Neural cell (in vitro differentiated cells): ENCODE results near the gene BOD1. TPM values are rescaled to one million over a fixed set of nuclear protein-coding genes. Genes with fewer than 3 reads are reported as not detected.

Experiments
- H2AFZ ChIP-seq: fragments of 200-600, 300-800 bp; sonication (generic), shearing (Covaris generic); 2 replicates; pipeline ENCODE4 v1.6.0; 2014; ENCODE audit warnings: low read depth, mild to moderate bottlenecking, antibody characterized with exemption, low read length, moderate library complexity
- H3F3A ChIP-seq: fragments of 200-600 bp; shearing (Covaris generic); 2 replicates; pipeline ENCODE4 v1.6.1; 2016; ENCODE audit warnings: mild to moderate bottlenecking, moderate library complexity, mixed read lengths, antibody characterized with exemption, low read length; ENCODE audit not compliant: insufficient read depth, poor library complexity, severe bottlenecking
- H3K27ac ChIP-seq: fragments of 200-600, 300-800 bp; sonication (generic), shearing (Covaris generic); 2 replicates; pipeline ENCODE4 v1.5.1; 2014; ENCODE audit warnings: mild to moderate bottlenecking, low read length, moderate library complexity
- H3K27me3 ChIP-seq: fragments of 300-800, 200-600 bp; sonication (generic), shearing (Covaris generic); 2 replicates; pipeline ENCODE4 v1.6.0; 2014; ENCODE audit warnings: mild to moderate bottlenecking, low read depth, low read length, moderate library complexity; ENCODE audit not compliant: insufficient read depth
- H3K36me3 ChIP-seq: fragments of 300-800, 200-600 bp; sonication (generic), shearing (Covaris generic); 2 replicates; pipeline ENCODE4 v1.5.1; 2014; ENCODE audit warnings: mild to moderate bottlenecking, antibody characterized with exemption, low read length, moderate library complexity; ENCODE audit not compliant: insufficient read depth
- H3K4me2 ChIP-seq: fragments of 300-800, 200-600 bp; sonication (generic), shearing (Covaris generic); 2 replicates; pipeline ENCODE4 v1.6.0; 2014; ENCODE audit warnings: mild to moderate bottlenecking, low read length
- H3K4me3 ChIP-seq: fragments of 300-800, 200-600 bp; sonication (generic), shearing (Covaris generic); 2 replicates; pipeline ENCODE4 v1.5.1; 2014; ENCODE audit warnings: mild to moderate bottlenecking, low read length, moderate library complexity
- H3K79me2 ChIP-seq: fragments of 200-600 bp; shearing (Covaris generic); replicated peaks from 2 replicates; pipeline ENCODE4 v1.6.0; 2014; ENCODE audit warnings: mild to moderate bottlenecking, low read length, moderate library complexity; ENCODE audit not compliant: insufficient read depth
- H3K9ac ChIP-seq: fragments of 300-800, 200-600 bp; sonication (generic), shearing (Covaris generic); 2 replicates; pipeline ENCODE4 v1.6.1; 2016; ENCODE audit warnings: mild to moderate bottlenecking, low read length, mixed read lengths
- H3K9me2 ChIP-seq: fragments of 200-600 bp; shearing (Covaris generic); 2 replicates; pipeline ENCODE4 v1.6.1; 2016; ENCODE audit warnings: mild to moderate bottlenecking, low read length, mixed read lengths; ENCODE audit not compliant: insufficient read depth
- H3K9me3 ChIP-seq: fragments of 200-600, 300-800 bp; sonication (generic), shearing (Covaris generic); 2 replicates; pipeline ENCODE4 v1.6.1; 2016; ENCODE audit warnings: mild to moderate bottlenecking, mixed run types, low read length, moderate library complexity, mixed read lengths
- H4K20me1 ChIP-seq: fragments of 200-600 bp; shearing (Covaris generic); 2 replicates; pipeline ENCODE4 v1.6.1; 2016; ENCODE audit warnings: mild to moderate bottlenecking, mixed run types; ENCODE audit not compliant: insufficient read depth
- CTCF ChIP-seq: fragments of 450-650 bp; IDR thresholded peaks from 2 replicates; pipeline ENCODE4 v1.5.1; 2014; ENCODE audit warnings: antibody characterized with exemption, mild to moderate bottlenecking, moderate library complexity; ENCODE audit not compliant: poor library complexity, severe bottlenecking
- EP300 ChIP-seq: fragments of 450-650 bp; conservative IDR thresholded peaks from 2 replicates; pipeline ENCODE4 v1.6.1; 2014; ENCODE audit warnings: antibody characterized with exemption, mild to moderate bottlenecking, moderate library complexity; ENCODE audit not compliant: poor library complexity, severe bottlenecking
- EZH2 ChIP-seq: fragments of 200-600, 300-800 bp; shearing (Covaris generic), sonication (generic); IDR thresholded peaks from 2 replicates; pipeline ENCODE4 v1.6.1; 2014; ENCODE audit warnings: antibody characterized with exemption, low read length, borderline replicate concordance, mild to moderate bottlenecking; ENCODE audit not compliant: insufficient read depth, poor library complexity, severe bottlenecking
- MXI1 ChIP-seq: fragments of 450-650 bp; conservative IDR thresholded peaks from 2 replicates; pipeline ENCODE4 v1.6.1; 2014; ENCODE audit warnings: antibody characterized with exemption, mild to moderate bottlenecking; ENCODE audit not compliant: poor library complexity, severe bottlenecking
- POLR2AphosphoS5 ChIP-seq: IDR thresholded peaks from 2 replicates; pipeline ENCODE4 v1.6.1; 2012
- RAD21 ChIP-seq: fragments of 450-650 bp; conservative IDR thresholded peaks from 2 replicates; pipeline ENCODE4 v1.6.1; 2014; ENCODE audit warnings: antibody characterized with exemption, mild to moderate bottlenecking, moderate library complexity
- REST ChIP-seq: IDR thresholded peaks from 2 replicates; pipeline ENCODE4 v1.6.1; 2012; ENCODE audit warnings: borderline replicate concordance
- SMC3 ChIP-seq: fragments of 450-650 bp; conservative IDR thresholded peaks from 2 replicates; pipeline ENCODE4 v1.6.1; 2014; ENCODE audit warnings: antibody characterized with exemption, mild to moderate bottlenecking, moderate library complexity; ENCODE audit not compliant: poor library complexity
- TAF1 ChIP-seq: IDR thresholded peaks from 2 replicates; pipeline ENCODE4 v1.6.1; 2012; ENCODE audit warnings: low read depth
- polyA plus RNA-seq: library from polyadenylated mRNA; depleted of rRNA; stranded (reverse); fragments of >200 nt; gene quantifications from 2 replicates; pipeline ENCODE4 v1.2.3, GENCODE V29; 2014

Gene BOD1
- polyA plus RNA-seq, 1 donor from 2014 or later, result 178 TPM

- Histone ChIP-seq H3K36me3 (no peaks in the 10 kb centered on the region), H3K79me2 (no peaks in the 10 kb centered on the region), H3K27ac (no peak overlapping the region), H3K9ac (no peak overlapping the region), H3K9me3 (peaks cover 5% of the 10 kb centered on the region), H3K4me2 (no peak overlapping the region), H3K4me3 (no peak overlapping the region), H3K27me3 (no peaks in the 10 kb centered on the region), H2AFZ (no peak overlapping the region), H3K9me2 (no peaks in the 10 kb centered on the region), H3F3A (no peaks in the 10 kb centered on the region), H4K20me1 (no peaks in the 10 kb centered on the region)
- TF ChIP-seq TAF1 (no peak), REST (no peak), RAD21 (no peak), EP300 (no peak), SMC3 (no peak), MXI1 (no peak), POLR2AphosphoS5 (no peak), EZH2 (no peak), CTCF (no peak)
Measured at GRCh38 chr5:173577166-173577565, 39.3 kb downstream of the BOD1 start.

GRCh38 chr5:173575985-173576384, 40.5 kb downstream of the BOD1 start:
- Histone ChIP-seq H2AFZ (no peak overlapping the region), H3K27ac (no peak overlapping the region), H3K9me3 (peaks cover 5% of the 10 kb centered on the region), H3K9ac (no peak overlapping the region), H3K79me2 (no peaks in the 10 kb centered on the region), H3K4me2 (no peak overlapping the region), H4K20me1 (no peaks in the 10 kb centered on the region), H3K4me3 (no peak overlapping the region), H3K36me3 (no peaks in the 10 kb centered on the region), H3F3A (no peaks in the 10 kb centered on the region), H3K27me3 (no peaks in the 10 kb centered on the region), H3K9me2 (no peaks in the 10 kb centered on the region)
- no peak for TF ChIP-seq EP300
- no peak for TF ChIP-seq SMC3
- TF ChIP-seq POLR2AphosphoS5, result no peak
- TF ChIP-seq EZH2, result no peak
- TF ChIP-seq MXI1, result no peak
- no peak for TF ChIP-seq RAD21
- TF ChIP-seq TAF1, result no peak
- no peak for TF ChIP-seq CTCF
- no peak for TF ChIP-seq REST
